ENCODE measurements around the gene SLC44A1.

The SLC44A1 gene

GRCh38 chr9:105473221-105473620 is 228.8 kb downstream of the SLC44A1 start:
- no peak for DNase-seq (ENCODE audit: low spot score)

- no peak for DNase-seq (ENCODE audit: low spot score)
These were observed 230.9 kb downstream of the SLC44A1 start for GRCh38 chr9:105475302-105475701.

- DNase-seq (ENCODE audit: low spot score) = no peak
These were observed 235.4 kb downstream of the SLC44A1 start for GRCh38 chr9:105479846-105480245.

- no peak for DNase-seq (ENCODE audit: low spot score)
These were observed 239.2 kb downstream of the SLC44A1 start for GRCh38 chr9:105483618-105484017.

- no peak for DNase-seq (ENCODE audit: low spot score)
These were observed 239.8 kb downstream of the SLC44A1 start for GRCh38 chr9:105484226-105484625.

GRCh38 chr9:105485131-105485530 is 240.7 kb downstream of the SLC44A1 start:
- DNase-seq (ENCODE audit: low spot score) = no peak
